ENCODE data around the gene ANKRD11. TPM values are rescaled to one million over a fixed set of nuclear protein-coding genes. Genes with fewer than 3 reads are reported as not detected.

The ANKRD11 gene
- total RNA-seq, 1 experiment from 2014 or later = 266 TPM

DNA sequence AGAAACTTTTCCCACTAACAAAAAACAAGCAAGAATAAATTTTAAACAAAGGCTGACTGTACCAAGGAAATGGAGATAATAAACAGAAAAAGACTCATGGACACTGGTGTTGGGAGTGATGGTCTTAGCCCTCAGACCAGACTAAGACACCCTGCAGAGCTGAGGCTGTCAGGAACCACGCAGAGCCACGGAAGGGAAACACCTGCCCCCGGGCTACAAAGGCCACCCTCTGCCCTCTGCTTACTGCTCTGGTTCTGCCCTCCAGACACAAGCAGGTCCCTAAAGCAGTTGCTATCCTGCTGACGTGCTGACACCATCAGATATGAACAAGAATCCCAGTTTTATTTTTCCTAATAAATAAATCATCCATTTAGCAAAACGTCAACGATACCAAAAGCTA lies 80.0 kb downstream of the ANKRD11 start:
- BruUV-seq (replicated peaks) = no TSS peak
- TF ChIP-seq CEBPB (IDR thresholded peaks at IDR 0.05; ENCODE audit: low read depth) (no peak), ELF1 (IDR thresholded peaks at IDR 0.05; ENCODE audit: borderline replicate concordance, low read depth) (no peak), SIN3A (IDR thresholded peaks at IDR 0.05; ENCODE audit: low read depth) (no peak), EZH2phosphoT487 (IDR thresholded peaks at IDR 0.05; ENCODE audit: borderline replicate concordance) (no peak)
- TF ChIP-seq, protein P1, sequence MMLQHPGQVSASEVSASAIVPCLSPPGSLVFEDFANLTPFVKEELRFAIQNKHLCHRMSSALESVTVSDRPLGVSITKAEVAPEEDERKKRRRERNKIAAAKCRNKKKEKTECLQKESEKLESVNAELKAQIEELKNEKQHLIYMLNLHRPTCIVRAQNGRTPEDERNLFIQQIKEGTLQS (IDR thresholded peaks at IDR 0.05) = no peak
- TF ChIP-seq, protein P2, sequence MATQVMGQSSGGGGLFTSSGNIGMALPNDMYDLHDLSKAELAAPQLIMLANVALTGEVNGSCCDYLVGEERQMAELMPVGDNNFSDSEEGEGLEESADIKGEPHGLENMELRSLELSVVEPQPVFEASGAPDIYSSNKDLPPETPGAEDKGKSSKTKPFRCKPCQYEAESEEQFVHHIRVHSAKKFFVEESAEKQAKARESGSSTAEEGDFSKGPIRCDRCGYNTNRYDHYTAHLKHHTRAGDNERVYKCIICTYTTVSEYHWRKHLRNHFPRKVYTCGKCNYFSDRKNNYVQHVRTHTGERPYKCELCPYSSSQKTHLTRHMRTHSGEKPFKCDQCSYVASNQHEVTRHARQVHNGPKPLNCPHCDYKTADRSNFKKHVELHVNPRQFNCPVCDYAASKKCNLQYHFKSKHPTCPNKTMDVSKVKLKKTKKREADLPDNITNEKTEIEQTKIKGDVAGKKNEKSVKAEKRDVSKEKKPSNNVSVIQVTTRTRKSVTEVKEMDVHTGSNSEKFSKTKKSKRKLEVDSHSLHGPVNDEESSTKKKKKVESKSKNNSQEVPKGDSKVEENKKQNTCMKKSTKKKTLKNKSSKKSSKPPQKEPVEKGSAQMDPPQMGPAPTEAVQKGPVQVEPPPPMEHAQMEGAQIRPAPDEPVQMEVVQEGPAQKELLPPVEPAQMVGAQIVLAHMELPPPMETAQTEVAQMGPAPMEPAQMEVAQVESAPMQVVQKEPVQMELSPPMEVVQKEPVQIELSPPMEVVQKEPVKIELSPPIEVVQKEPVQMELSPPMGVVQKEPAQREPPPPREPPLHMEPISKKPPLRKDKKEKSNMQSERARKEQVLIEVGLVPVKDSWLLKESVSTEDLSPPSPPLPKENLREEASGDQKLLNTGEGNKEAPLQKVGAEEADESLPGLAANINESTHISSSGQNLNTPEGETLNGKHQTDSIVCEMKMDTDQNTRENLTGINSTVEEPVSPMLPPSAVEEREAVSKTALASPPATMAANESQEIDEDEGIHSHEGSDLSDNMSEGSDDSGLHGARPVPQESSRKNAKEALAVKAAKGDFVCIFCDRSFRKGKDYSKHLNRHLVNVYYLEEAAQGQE (IDR thresholded peaks at IDR 0.05; ENCODE audit: low read depth) = no peak
- TF ChIP-seq, protein P3, sequence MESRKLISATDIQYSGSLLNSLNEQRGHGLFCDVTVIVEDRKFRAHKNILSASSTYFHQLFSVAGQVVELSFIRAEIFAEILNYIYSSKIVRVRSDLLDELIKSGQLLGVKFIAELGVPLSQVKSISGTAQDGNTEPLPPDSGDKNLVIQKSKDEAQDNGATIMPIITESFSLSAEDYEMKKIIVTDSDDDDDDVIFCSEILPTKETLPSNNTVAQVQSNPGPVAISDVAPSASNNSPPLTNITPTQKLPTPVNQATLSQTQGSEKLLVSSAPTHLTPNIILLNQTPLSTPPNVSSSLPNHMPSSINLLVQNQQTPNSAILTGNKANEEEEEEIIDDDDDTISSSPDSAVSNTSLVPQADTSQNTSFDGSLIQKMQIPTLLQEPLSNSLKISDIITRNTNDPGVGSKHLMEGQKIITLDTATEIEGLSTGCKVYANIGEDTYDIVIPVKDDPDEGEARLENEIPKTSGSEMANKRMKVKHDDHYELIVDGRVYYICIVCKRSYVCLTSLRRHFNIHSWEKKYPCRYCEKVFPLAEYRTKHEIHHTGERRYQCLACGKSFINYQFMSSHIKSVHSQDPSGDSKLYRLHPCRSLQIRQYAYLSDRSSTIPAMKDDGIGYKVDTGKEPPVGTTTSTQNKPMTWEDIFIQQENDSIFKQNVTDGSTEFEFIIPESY (IDR thresholded peaks at IDR 0.05; ENCODE audit: extremely low read depth, insufficient replicate concordance, low read length) = no peak
- ChIA-PET RAD21 (ENCODE audit: low non-redundant PET in 1 of 2, low total read pairs in 2 of 2, uncharacterized antibody in 2 of 2, unreplicated experiment in 2 of 2) (no interaction called here), CTCF (no interaction called here), POLR2A (no interaction called here)
- intact Hi-C loops (cut with micrococcal nuclease) = no loop called here
- H3K36me3 ChIP-seq (ENCODE audit: control insufficient read depth in 1 of 2, insufficient read depth in 2 of 2, low read length in 2 of 2) = no peaks in the 10 kb centered on the region
- ATAC-seq (no peak), DNase-seq (ENCODE audit: low read depth, low spot score) (no peak)
- H3K4me1 ChIP-seq (ENCODE audit: control insufficient read depth in 1 of 2, insufficient read depth in 2 of 2, low read length in 2 of 2) = peaks cover 6 to 40% of the 10 kb centered on the region in 2 experiments
- no peaks in the 10 kb centered on the region for H3K9me3 ChIP-seq (ENCODE audit: control insufficient read depth in 1 of 2, insufficient read depth in 1 of 2, low read depth in 1 of 2, low read length in 2 of 2)
- H3K9ac ChIP-seq (ENCODE audit: low read length) = no peak overlapping the region
- H2AFZ ChIP-seq (ENCODE audit: low read depth, low read length, poor library complexity, severe bottlenecking) = no peak overlapping the region
- no peaks in the 10 kb centered on the region for H3K9me2 ChIP-seq (ENCODE audit: insufficient read depth)
- peaks cover 66% of the 10 kb centered on the region; the same call in 1 of the 2 replicates for H4K20me1 ChIP-seq (ENCODE audit: insufficient read depth)
- no peak overlapping the region for H3K4me3 ChIP-seq (replicated peaks in 1 of 2; ENCODE audit: low read depth in 1 of 2, low read length in 2 of 2)
- H3K79me2 ChIP-seq (ENCODE audit: insufficient read depth, low read length) = peaks cover 99% of the 10 kb centered on the region
- no peak overlapping the region for H3K4me2 ChIP-seq (ENCODE audit: low read length)
- no peak overlapping the region for H3K27ac ChIP-seq (ENCODE audit: low read depth, low read length)
- H3K27me3 ChIP-seq (ENCODE audit: insufficient read depth, low read length) = no peaks in the 10 kb centered on the region

Measured in HCT116 (cell line).